A172 (cell line): Measurements from ENCODE around the gene SHISA7. TPM values are rescaled to one million over a fixed set of nuclear protein-coding genes. Genes with fewer than 3 reads are reported as not detected.

Experiments
- DNase-seq: peaks from one replicate; pipeline ENCODE4 v3.0.0-alpha.2; 2015; ENCODE audit warnings: low spot score
- total RNA-seq: library from RNA; depleted of rRNA; stranded (reverse); fragments of >200 nt; shearing (Covaris generic); gene quantifications from 2 replicates; pipeline ENCODE4 v1.2.3, GENCODE V29; 2014

Gene SHISA7
- total RNA-seq, 1 experiment from 2014 or later, result not detected

DNA sequence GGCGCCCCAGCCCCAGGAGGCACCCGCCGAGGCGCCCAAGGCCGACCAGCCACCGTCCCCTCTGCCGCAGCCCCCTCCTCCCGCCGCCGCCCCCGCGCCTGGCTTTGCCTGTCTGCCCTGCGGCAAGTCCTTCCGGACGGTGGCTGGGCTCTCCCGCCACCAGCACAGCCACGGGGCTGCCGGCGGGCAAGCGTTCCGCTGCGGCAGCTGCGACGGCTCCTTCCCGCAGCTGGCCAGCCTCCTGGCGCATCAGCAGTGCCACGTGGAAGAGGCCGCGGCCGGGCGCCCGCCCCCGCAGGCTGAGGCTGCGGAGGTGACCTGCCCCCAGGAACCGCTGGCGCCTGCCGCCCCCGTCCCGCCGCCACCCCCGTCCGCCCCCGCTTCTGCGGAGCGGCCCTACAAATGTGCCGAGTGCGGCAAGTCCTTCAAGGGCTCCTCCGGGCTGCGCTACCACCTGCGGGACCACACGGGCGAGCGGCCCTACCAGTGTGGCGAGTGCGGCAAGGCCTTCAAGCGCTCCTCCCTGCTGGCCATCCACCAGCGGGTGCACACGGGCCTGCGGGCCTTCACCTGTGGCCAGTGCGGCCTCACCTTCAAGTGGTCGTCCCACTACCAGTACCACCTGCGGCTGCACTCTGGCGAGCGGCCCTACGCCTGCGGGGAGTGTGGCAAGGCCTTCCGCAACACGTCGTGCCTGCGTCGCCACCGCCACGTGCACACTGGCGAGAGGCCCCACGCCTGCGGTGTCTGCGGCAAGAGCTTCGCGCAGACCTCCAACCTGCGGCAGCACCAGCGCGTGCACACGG is 39.3 kb upstream of the SHISA7 start:
- DNase-seq, result no peak

- DNase-seq, result no peak
Observed at GRCh38 chr19:55481794-55482155, 38.7 kb upstream of the SHISA7 start.

- DNase-seq, result no peak
Observed at GRCh38 chr19:55481148-55481793, 38.2 kb upstream of the SHISA7 start.

DNA sequence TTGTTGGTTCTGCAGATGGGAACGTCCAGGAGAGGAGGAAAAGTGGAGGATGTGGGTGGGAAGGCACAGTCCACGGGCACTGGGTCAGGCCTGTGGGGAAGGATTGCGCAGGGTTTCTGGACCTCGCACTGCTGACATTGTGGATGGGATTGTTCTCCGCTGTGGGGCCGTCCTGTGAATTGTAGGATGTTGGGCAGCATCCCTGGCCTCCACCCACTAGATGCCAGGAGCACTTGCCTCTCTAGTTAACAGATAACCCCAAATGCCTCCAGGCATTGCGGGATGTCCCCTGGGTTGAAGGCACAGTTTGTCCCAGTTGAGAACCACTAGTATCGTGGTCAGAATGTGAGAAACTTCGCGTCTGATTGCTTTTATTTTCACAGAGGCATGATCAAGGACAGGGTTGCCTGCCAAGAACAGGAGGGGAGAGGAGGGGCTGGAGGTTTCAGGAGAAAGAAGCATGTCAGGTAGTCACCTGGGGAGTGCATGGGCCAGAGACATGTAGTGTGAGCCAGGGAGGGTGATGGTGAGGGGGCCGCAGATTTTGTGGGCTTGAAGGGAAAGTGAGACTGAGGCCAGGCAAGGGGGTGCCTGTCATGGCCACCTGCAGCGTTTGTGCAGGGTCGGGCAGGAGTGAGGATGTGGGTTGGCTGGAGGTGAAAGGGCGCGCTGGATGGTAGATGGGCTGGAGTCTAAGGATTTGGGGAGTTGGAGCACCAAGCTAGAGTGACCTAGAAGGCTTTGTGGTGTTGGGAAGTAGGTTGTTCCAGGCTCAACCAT is 36.5 kb upstream of the SHISA7 start:
- DNase-seq, result no peak

- no peak for DNase-seq
Observed at GRCh38 chr19:55479045-55479444, 35.9 kb upstream of the SHISA7 start.

GRCh38 chr19:55478364-55478763 is 35.3 kb upstream of the SHISA7 start:
- DNase-seq, result no peak

- no peak for DNase-seq
Observed at GRCh38 chr19:55477905-55478304, 34.8 kb upstream of the SHISA7 start.

GRCh38 chr19:55476100-55476775 is 33.1 kb upstream of the SHISA7 start, which contains the start of gene ZNF628:
ZNF628 (plus strand) TSS chr19:55476617; CDS start chr19:55479911, 3,294 bp downstream.
- peak; percentile 97 for DNase-seq

- peak; percentile 65 for DNase-seq
Observed at GRCh38 chr19:55474269-55475265, 31.5 kb upstream of the SHISA7 start.

DNA sequence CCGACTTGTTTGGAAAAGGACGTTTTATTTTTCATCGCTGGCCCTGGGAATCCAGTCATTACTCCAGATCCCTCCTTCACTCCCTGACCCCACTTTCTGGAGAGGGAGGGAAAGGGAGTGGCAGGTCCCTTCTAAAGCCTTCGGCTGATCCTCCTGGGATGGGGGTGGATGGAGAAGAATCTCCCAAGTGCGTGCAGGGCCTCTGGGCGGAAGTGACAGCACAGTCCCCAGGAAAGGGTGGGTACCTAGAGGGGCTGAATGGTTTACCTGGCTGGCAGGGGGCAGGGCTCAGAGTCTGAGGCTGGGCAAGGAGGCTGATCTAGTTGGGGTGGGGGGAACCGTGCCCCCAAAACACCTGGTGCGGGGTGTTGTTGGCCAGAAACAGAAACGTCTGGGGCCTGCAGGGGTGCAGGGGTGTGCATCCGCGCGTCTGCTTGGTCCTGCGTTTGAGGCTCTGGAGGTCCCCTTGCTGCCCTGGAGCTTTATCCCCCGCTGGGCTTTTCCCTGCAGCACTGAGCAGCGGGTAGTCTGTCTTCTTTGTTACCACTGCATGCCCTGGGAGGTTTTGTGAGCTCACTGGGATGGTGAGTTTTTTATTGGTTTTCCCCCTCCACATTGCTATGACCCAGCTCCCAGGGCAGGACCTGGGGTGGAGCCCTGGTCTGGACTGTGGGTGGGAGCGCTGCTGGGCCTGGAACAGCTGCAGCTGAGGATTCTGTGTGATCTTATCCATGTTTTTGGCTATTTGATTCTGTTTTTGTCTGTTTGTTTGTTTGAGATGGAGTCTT is 30.3 kb upstream of the SHISA7 start:
- DNase-seq, result peak; percentile 54

GRCh38 chr19:55472463-55472862 is 29.4 kb upstream of the SHISA7 start:
- DNase-seq, result peak; percentile 87

- no peak for DNase-seq
Observed at GRCh38 chr19:55471266-55471665, 28.2 kb upstream of the SHISA7 start.

GRCh38 chr19:55468054-55468393 is 24.9 kb upstream of the SHISA7 start:
- no peak for DNase-seq

GRCh38 chr19:55467236-55468053 is 24.3 kb upstream of the SHISA7 start:
- DNase-seq, result peak; percentile 45

GRCh38 chr19:55466241-55466614 is 23.1 kb upstream of the SHISA7 start:
- no peak for DNase-seq

DNA sequence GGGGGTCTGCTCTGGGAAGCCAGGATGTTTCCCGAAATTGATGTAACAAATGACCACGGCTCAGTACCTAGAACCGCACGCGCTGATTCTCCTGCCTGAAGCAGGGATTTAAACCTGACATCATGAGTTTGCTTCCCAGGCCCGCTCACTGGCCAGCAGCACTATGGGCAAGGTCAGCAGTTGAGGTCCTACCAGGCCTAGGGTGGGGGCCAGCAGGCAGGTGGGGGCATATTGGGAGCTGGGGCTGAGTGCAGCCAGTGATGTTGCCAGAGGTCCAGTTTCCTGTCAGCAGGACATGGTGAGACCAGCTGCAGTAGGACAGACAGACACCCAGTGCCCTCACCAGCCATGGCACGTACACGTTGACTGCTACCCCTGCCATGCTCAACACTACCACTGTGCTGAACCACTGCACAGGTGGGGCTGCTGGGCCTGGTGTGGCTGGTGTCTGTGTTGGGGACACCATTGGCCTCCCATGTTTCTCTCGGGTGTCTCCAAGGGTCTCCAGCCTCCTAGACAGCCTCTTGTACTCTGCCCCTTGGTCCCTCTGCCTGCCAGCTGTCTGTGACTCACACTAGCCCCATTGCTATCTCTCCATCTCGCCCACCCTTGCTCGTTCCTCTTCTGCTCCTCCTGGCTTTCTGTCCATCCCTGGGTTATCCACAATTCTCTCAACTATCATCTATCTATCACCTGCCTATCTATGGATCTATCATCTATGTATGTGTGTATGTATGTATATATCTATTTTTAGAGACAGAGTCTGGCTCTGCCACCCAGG is 22.6 kb upstream of the SHISA7 start:
- DNase-seq, result no peak

- DNase-seq, result no peak
Observed at GRCh38 chr19:55464662-55465054, 21.6 kb upstream of the SHISA7 start, which contains the start of gene C19orf85. C19orf85 (minus strand) TSS chr19:55464751; CDS start chr19:55464554, 197 bp downstream.

DNA sequence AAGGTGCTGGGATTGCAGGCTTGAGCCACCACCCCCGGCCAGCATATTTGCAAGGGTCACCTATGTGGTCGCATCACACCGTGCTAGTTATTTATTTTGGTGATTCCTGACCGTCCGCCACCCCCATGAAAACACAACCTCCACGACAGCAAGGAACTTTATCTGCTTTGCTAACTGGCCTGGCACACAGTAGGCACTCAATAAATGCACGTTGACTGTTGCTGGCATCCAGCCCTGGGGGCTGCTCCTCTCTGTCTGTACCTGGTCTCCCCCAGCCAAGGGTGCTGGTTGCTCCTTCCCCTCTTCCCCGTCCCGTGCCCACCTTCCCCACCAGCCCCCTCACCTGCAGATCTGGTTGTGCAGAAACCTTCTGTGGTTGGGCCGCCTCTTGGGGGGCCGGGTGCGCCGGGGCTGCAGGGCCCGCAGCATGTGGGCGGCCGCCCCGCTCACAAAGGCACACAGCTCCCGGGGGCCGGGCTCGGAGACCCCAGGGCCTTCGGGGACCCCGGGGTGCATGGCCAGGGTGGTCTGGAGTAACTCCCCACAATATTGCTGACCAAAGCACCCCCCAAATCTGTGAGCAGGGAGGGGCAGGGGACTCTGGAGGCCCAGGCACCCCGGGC is 21.1 kb upstream of the SHISA7 start:
- DNase-seq, result no peak
